ENCODE data around the gene KLRC4.
"Not testable (repeated sequence)": the region's sequence is repeated elsewhere in the genome, so short reads cannot be mapped to it uniquely, and the experiment has no call there.

Gene KLRC4

DNA sequence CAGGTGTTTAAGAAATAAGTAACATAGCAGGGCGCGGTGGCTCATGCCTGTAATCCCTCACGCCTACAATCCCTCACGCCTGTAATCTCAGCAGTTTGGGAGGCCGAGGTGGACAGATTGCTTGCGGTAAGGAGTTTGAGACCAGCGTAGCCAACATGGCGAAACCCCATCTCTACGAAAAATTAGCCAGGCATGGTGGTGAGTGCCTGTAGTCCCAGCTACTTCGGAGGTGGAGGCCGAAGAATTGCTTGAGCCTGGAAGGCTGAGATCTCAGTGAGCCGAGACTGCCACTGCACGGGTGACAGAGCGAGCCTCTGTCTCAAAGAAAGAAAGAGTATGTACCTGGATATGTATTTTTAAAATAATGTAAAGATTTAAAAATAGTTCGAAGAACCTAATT, 13.4 kb downstream of the KLRC4 start:
- DNase-seq, result not testable (repeated sequence)

DNA sequence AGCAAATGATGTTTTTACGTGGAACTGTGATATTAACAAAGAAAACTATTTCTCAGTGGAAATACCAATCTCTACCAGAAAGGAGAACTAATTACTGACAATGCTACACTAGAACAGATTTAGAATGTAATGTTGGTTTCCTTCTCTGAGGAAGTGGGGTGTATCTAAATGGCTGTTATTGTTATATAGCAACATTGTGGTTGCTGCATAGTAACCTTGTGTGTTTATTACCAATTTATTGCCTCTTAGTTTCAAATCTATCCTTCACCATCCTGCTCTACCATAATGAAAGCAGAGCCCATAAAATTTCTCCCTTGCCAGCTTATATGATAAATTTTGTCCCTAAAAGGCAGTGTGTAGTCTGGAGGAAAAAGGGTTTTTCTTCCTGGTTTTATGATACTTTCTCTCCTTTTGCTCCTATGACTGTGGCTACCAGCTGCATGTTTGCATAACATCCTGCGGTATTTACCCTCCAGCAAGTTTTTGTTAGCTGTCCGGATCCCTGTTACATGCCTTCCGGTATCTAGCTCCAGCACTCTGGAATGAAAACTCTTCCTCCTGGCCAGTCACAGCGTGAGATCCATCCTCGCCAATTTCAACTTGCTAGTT, 14.1 kb downstream of the KLRC4 start:
- no peak for DNase-seq

DNA sequence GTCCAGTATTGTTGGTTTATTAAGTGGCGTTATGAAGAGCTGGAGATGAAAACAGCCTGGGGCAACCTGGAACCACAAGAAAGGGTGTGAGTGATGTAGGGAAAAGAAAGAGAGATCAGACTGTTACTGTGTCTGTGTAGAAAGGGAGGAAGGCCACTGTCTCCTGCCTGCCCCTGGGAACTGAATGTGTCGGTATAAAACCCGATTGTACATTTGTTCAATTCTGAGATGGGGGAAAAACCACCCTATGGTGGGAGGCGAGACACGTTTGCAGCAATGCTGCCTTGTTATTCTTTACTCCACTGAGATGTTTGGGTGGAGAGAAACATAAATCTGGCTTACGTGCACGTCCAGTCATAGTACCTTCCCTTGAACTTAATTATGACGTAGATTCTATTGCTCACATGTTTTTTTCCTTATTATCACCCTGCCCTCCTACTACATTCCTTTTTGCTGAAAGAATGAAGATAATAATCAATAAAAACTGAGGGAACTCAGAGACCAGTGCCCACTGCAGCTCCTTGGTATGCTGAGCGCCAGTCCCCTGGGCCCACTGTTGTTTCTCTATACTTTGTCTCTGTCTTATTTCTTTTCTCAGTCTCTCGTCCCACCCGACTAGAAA, 14.9 kb downstream of the KLRC4 start:
- not testable (repeated sequence) for DNase-seq

DNA sequence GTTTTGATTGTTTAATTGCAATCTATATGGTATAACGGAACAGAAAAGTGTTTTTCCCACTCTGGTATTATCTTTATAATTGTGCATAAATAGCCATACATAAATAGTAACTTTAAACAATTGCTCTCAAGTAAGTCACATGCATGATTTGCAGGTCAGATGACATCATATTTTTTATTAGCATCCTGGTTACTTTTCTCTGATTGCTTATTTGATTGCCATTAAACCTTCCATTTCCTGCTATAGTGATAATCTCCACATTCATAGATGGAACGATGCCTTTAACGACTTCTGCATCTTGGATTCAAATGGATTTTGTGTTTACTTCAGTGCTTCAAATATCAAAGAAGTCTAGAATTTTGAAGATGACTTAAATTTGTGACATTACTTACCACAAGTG, 16.3 kb downstream of the KLRC4 start:
- no peak for DNase-seq

DNA sequence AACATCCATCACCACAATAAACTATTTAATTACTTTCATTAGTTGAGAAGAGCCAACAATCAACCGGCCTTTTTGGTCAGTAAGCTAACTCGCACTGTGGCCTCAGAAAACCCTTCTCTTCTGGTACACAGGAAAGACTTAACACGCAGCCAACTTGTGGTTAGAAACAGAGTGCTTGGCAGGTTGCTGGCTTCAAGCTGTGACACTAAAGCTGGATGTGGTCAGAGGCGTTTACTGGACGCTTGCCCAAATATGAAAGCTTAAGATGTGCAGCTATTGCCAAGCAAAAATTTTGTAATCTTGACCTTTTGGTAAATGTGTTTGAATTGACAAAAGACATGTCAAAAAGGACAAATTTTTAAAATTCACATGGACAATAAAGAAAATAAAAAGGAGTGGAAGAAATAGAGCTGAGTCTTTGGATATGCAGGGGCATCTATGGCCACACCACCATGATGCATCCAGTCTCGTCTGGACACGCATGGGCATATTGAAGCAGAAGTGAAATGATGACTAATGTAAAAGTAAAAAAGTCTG, 17.1 kb downstream of the KLRC4 start:
- peak; percentile 45 for DNase-seq

DNA sequence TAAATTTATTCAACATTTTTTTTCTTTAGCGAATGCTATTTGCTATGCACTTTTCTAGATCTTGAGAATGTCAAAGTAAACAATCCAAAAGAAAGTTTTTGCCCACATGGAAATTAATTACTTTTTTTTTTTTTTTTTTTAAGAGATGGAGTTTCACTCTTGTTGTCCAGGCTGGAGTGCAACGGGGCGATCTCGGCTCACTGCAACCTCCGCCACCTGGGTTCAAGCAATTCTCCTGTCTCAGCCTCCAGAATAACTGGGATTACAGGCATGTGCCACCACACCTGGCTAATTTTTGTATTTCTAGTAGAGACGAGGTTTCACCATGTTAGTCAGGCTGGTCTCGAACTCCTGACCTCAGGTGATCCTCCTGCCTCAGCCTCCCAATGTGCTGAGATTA, 18.6 kb downstream of the KLRC4 start:
- not testable (repeated sequence) for DNase-seq

DNA sequence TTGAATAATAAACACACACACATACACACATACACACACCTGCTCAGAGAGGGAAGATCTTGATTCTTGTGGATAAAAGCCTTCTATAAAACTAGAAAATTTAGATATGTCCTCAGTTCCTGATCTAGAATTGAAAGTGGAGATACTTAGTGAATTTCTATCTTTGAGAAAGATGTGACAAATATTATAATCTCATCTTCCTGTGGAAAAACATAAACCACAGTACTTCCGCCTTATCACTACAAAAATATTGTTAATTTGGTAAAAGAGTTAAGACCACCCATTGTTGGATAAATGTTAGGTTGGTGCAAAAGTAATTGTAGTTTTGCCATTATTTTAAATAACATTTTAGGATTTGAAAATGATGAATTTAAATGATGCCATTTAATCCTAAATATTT, 19.7 kb downstream of the KLRC4 start, which contains the start of gene KLRK1:
Gene KLRK1 (minus strand): TSS at position 138 of the 400 bp plus-strand sequence. CDS start 1,231 bp downstream, outside the sequence.
- no peak for DNase-seq

DNA sequence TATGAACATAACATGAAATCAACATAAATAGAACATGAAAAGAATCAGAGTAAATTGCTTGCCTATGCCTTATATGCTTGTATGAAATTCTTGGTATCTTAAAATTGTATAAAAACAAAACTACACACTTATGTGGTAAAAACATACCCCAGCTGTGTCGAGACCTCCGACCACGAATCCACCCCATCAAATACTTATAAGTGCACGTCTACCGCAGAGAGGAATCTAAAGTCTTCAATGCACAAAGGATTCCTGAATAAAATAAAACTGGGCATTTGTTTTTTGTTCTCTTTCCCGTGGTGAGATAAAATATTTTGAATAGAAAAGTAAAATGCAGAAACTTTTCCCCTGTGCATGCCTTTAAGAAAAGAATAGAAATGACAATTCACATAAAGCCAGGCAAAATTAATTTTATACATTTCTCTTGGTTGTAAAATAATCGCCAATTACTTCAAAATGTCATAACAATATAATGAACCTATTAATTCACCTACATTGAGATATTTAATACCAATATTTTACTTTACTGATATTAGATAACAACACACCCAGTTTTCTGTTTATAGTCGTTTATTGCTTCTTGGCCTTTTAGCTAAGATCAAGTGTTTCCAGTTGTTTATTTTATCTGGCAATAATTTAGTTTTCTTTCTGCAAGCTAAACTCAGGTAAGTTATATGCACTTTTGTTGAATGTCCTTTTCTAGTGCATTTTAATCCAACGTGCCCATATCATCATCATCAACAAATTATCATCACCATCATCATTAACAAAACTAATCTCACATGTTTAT, 20.7 kb downstream of the KLRC4 start:
- no peak for DNase-seq

DNA sequence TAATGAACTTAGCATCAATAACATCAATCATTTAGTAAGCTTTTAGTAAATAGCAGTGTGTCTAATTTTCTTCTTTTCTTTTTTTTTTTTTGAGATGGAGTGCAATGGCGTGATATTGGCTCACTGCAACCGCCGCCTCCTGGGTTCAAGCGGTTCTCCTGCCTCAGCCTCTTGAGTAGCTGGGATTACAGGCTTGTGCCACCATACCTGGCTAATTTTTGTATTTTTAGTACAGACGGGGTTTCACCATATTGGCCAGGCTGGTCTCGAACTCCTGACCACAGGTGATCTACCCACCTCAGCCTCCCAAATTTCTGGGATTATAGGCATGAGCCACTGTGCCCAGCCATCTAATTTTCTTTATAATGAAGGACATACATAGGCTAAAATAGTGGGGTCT, 22.1 kb downstream of the KLRC4 start:
- DNase-seq, result not testable (repeated sequence)

DNA sequence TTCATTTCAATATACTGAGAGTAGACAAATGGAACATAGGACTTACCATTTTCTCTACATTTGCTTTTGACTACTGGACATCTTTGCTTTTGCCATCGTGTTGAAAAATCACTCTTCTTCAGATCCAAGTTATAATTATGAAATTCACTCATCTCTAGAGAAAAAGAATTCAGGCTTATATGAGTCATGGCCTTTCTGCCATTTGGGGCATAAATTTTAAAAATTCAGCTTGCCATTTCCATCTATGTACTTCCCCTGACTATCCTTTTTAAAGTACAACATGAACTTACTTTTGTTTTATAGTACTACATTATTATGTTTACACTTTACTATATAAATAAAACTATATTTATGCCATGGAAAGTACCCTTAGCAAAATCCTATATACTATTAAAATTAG, 22.7 kb downstream of the KLRC4 start:
- no peak for DNase-seq

DNA sequence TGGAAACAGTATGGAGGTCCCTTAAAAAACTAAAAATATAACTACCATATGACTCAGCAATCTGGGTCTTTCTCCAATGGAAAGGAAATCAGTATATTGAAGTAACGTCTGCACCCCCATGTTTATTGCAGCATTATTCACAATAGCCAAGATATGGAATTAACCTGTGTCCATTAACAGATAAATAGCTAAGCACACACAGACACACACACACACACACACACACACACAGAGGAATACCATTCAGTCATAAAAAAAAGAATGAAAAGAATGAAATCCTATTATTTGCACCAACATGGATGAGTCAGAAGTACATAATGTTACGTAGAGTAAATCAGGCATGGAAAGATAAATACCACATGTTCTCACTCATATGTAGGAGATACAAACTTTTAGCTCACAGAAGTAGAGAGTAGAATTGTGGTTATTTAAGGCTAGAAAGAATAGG, 24.4 kb downstream of the KLRC4 start:
- DNase-seq, result no peak

DNA sequence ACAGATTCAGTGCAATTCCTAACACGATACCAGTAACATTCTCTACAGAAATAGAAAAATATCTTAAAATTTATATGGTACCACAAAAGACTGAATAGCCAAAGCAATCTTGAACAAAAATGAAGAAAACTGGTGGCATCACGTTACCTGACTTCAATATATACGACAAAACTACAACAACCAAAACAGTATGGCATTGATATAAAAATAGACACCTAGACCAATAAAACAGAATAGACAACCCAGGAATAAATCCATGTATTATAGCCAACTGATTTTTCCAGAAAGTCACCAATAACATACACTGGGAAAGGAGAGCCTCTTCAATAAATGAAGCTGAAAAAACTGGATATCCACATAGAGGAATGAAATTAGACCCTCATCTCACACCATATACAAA, 25.4 kb downstream of the KLRC4 start:
- DNase-seq, result no peak

DNA sequence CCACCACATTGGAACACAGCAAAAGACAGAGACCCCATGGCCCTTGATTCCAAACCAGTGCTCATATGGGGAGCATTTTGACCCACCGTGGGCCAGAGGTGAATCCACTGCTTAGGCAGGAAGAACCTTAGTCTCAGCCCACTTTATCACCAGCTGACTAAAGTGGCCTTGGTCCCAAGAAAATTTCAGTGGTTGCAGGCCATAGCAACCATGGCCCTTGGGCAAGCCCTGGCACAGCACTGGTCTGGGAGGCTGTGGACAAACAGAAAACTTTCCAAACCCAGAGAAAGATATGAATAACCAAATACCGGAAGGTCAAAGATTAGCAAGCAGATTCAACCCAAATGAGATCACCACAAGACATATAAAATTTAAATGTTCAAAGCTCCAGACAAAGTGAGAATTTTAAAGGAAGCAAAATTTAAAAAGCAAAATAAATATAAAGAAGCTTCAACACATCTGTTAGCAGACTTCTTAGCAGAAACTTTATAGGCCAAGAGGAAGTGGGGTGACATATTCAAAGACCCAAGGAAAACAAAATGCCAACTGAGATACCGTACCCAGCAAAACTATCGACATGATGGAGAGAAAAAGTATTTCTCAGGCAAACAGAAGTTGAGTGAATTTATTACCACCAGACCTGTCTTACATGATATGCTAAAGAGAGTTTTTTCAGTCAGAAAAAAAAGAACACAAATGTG, 27.5 kb downstream of the KLRC4 start:
- no peak for DNase-seq

DNA sequence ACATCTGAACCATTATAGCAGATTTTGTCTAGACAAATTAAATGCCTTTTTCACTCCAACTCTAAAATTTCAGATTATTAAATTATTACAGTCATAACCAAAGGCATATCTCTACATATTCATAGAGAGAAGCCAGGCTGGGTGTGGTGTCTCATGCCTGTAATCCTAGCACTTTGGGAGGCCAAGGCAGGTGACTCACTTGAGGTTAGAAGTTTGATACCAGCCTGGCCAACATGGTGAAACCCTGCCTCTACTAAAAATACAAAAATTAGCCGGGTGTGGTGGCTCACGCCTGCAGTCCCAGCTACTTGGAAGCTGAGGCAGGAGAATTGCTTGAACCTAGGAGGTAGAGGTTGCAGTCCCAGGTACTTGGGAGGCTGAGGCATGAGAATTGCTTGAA, 30.8 kb downstream of the KLRC4 start:
- peak; percentile 10 for DNase-seq

DNA sequence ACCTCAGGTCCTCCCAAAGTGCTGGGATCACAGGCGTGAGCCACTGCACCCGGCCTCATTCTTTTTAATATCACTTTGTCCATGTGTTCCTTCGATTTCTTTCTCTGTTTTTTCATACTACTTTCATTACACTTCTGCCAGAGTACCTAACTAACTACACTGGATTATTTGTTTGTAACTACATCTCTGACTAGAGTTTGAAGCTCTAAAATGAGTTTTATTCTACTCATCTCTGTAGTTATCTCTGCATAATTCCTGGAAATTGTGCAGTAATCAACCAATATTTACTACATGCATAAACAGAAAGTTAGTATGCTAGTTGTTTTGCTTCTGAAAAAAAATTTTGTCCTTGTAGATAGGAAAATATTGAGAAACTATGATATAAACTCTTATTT, 34.9 kb downstream of the KLRC4 start:
- no peak for DNase-seq

DNA sequence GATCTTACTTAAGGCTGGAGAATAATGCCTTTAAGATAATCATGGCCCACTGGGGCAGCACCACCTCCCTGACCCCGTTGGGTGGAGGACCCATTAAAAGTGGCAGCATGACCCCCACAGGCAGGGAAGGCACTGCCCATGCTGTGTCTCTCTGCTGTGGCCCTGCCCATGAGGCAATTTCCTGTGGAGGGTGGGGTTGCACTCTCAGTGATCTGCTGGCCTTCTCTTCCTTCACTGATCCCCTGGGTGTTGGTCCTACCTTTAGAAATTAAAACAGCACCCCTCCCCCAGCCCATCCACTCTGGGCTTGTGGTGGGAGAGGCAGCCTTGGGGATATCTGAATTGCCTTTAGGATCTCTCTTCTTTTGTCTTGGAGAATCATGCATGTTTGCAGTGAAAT, 37.0 kb downstream of the KLRC4 start:
- DNase-seq, result no peak

DNA sequence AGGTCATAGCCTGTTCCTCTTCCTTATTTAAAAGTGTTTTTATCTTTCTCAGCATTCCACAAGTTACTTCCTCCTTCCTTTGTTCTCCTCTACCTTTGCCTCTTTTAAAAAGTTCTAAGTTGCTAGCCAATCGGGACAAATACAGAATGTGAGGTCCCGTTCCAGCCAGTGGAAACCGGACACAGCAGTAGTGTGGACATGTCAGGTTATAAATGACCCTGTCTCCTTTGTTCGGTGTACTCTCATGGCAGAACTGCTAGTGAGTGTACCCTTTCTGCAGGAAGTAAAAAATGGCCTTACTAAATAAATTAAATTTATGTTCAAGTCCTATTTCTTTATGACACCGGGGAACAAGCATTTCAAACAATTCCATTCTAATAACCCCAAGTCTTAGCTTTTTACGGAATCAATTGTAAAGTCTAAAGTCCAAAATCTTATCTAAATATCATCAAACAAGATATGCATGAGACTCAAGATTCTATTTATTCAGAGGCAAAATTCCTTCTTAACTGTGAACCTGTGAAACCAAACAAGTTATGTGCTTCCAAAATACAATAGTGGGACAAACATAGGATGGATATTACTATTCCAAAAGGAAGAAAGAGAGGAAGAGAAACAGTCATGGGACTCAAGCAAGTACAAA, 37.5 kb downstream of the KLRC4 start:
- not testable (repeated sequence) for DNase-seq

DNA sequence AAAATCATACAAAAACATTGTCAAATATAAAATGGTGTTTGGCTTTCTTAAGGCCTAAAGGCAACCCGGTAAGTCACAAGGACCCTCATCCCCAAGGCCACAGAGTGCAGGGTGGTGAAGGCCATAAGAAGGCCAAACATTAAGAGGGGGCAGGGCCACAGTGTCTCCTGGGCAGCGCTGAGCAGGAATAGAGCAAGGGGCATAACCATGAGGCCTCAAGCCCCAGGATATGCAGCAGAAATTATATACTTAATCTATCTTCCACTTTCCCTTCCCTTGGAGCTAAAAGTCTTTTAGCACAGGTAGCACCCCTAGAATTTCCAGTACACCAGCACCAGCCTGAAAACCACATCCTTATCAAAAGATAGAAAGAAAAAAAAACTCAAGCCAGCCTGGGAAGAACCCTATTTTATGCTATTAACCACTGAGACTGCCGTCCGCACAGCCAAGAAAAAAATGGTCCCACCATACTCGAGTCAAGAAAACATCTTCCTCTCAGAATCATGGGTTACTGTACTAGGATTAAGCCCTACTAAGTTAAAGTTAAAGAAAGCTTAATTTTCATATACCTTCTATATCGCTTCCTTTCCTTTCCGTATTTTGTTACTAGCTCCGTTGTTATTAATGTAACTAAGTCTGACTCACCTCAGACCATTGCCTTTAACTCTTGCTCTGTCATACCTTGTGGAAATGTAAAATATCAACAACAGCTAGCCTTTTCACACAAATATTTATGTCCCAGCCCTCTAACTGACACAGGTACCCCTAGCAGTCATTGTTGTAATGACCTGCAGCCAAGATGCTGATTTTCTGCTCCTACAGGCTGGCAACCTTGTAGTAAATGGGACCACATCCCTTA, 39.8 kb downstream of the KLRC4 start:
- no peak for DNase-seq

DNA sequence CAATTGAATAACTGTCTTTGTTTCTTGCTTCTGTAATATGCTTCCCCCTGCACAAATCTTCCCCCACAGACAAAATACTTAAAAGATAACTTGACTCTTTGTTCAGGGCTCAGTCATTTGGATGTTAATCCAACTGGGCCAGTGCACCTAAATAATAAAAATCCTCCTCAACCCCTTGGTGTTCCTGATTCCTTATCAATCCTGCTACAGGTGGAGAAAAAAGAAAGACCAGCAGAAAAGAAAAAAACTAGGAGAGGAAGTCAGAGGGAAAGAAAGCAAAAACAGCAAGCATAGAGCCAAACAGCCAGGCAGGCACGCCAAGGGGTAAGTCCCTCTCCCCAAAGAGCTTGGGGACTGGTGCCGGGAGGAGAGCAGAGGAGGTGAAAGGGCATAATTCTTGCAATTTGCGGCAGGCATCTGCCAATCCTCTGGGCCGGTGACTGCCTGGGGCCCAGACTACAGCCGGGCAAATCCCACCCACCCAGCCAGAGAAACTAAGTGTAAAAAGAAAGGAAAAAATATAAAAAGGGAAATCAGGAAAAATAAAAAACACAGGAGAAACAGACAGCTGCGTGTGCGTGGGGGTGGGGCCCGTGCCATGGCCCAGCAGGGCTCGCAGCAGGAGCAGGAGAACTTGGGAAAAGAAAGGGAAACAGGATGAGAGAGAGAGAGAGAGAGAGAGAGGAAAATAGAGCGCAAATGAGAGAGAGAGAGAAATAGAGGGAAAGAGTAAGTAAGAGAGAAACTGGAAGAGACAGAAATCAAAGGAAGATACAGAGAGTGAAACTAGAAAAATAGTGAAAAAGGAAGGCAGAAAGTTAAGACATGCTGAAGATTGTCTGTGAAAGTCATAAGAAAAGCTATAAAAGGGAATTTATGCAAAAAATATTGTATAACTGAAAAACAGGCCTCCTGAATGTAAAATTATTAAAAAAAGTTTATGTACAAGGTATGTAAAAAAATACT, 41.1 kb downstream of the KLRC4 start:
- DNase-seq, result no peak

DNA sequence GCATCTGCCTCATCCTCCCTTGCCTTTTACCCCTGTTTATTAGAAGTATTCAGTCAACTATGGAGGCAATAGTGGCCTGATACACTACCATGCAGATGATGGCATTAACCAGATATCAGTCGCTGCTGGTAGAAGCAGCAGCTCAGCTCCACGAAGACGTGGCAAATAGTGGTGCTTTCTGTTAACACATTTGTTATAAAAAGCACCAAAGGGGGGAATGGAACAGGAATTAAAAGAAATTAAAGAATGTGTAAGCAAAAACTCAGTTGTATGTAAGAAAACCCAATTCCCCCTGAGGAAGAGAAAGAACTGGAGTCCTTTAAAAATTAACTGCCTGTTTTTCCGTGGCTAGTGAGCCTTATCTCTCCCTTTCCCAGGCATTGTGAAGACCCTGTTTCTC, 41.8 kb downstream of the KLRC4 start:
- not testable (repeated sequence) for DNase-seq

Data from NK-92 treated with Interleukin-12 subunit alpha and Interleukin-12 subunit beta, amount 100 ng/mL, for 24 hours (cell line).